Measurements from ENCODE around the gene PRR3.
"Not testable (repeated sequence)": the region's sequence is repeated elsewhere in the genome, so short reads cannot be mapped to it uniquely, and the experiment has no call there.

The PRR3 gene

GRCh38 chr6:30556906-30557682 lies at the start of gene PRR3:
Gene PRR3, plus strand, starts transcription at chr6:30557295. Its CDS starts 50 bp downstream, at chr6:30557345.
- DNase-seq (ENCODE audit: low spot score) = peak; percentile 85

- DNase-seq (ENCODE audit: low spot score) = no peak
These were observed 49.0 kb upstream of the PRR3 start for GRCh38 chr6:30507849-30508827.

GRCh38 chr6:30508890-30509736 lies 48.0 kb upstream of the PRR3 start:
- no peak for DNase-seq (ENCODE audit: low spot score)

GRCh38 chr6:30510419-30511168 lies 46.5 kb upstream of the PRR3 start:
- no peak for DNase-seq (ENCODE audit: low spot score)

- DNase-seq (ENCODE audit: low spot score) = no peak
These were observed 45.9 kb upstream of the PRR3 start for GRCh38 chr6:30511169-30511546.

GRCh38 chr6:30513451-30513850 lies 43.6 kb upstream of the PRR3 start:
- DNase-seq (ENCODE audit: low spot score) = no peak

GRCh38 chr6:30515106-30515505 lies 42.0 kb upstream of the PRR3 start:
- DNase-seq (ENCODE audit: low spot score) = no peak

GRCh38 chr6:30515944-30516753 lies 40.9 kb upstream of the PRR3 start:
- DNase-seq (ENCODE audit: low spot score) = peak; percentile 80

- not testable (repeated sequence) for DNase-seq (ENCODE audit: low spot score)
These were observed 40.4 kb upstream of the PRR3 start for GRCh38 chr6:30516754-30517076.

- DNase-seq (ENCODE audit: low spot score) = not testable (repeated sequence)
These were observed 39.2 kb upstream of the PRR3 start for GRCh38 chr6:30517767-30518504.

GRCh38 chr6:30518505-30519145 lies 38.5 kb upstream of the PRR3 start:
- DNase-seq (ENCODE audit: low spot score) = not testable (repeated sequence)

GRCh38 chr6:30520522-30520921 lies 36.6 kb upstream of the PRR3 start:
- no peak for DNase-seq (ENCODE audit: low spot score)

GRCh38 chr6:30521082-30521481 lies 36.0 kb upstream of the PRR3 start:
- not testable (repeated sequence) for DNase-seq (ENCODE audit: low spot score)

GRCh38 chr6:30521952-30522351 lies 35.1 kb upstream of the PRR3 start:
- DNase-seq (ENCODE audit: low spot score) = not testable (repeated sequence)

GRCh38 chr6:30526444-30526843 lies 30.7 kb upstream of the PRR3 start:
- not testable (repeated sequence) for DNase-seq (ENCODE audit: low spot score)

- DNase-seq (ENCODE audit: low spot score) = peak; percentile 37
These were observed 27.7 kb upstream of the PRR3 start for GRCh38 chr6:30529349-30529875.

GRCh38 chr6:30530014-30530413 lies 27.1 kb upstream of the PRR3 start:
- no peak for DNase-seq (ENCODE audit: low spot score)

GRCh38 chr6:30533460-30534294 lies 23.4 kb upstream of the PRR3 start:
- DNase-seq (ENCODE audit: low spot score) = no peak
